Smooth muscle cell of trachea (primary cell): Measurements from ENCODE around the gene RAD21L1. TPM values are rescaled to one million over a fixed set of nuclear protein-coding genes. Genes with fewer than 3 reads are reported as not detected.

Experiments used
- total RNA-seq: library from RNA; depleted of rRNA; stranded (reverse); fragments of >200 nt; gene quantifications from 2 replicates; pipeline ENCODE4 v1.2.1, GENCODE V29; 2014

Gene RAD21L1
- under 0.01 TPM in 1 of 2 replicates, not detected in the other for total RNA-seq

DNA sequence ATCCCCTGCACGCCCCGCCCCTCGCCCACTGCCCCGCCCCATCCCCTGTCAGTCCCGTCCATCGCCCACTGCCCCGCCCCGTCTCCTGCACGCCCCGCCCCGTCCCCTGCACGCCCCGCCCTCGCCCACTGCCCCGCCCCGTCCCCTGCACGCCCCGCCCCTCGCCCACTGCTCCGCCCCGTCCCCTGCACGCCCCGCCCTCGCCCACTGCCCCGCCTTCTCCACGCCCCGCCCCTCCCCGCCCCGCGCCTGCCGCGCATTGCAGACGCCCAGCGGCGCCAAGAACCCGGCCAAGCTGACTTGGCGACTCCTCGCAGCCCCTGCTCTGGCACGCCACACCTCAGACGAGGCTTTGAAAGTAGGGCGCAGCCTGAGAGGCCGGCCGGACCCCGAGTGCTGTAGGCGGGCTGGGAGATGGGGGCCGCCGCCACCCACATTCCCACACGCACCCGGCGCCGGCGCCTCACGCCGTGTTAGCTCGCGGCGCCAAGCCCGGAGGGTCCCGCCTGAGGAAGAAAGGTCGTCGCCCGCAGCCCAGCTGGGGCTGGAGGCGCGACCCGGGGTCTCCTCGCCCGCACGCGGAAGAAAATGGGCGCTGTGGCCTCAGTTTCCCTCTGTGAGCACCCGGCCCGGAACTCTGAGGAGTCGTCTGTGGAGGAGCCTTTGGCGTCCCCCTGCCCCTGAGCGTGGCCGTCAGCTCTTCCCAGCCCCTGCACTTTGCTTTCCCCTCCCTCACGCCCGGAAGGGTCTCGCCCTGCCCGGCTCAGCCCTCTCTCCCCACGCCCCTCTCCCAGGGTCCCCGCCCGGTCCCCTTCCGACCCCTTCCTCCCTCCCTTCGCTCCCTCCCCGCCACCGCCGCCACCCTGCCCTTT, at the start of gene RAD21L1:
TSS of gene RAD21L1 (plus strand) at position 262 of the 872 bp plus-strand sequence. CDS start 2,410 bp downstream, outside the sequence.

GRCh38 chr20:1184638-1185315, 41.1 kb upstream of the RAD21L1 start, which contains the start of gene TMEM74B:
TMEM74B (minus strand) TSS chr20:1184981; CDS start chr20:1183801, 1,180 bp downstream.

GRCh38 chr20:1202762-1203504, 22.9 kb upstream of the RAD21L1 start, which contains the start of gene C20orf202:
C20orf202 (plus strand) TSS chr20:1203454; CDS start chr20:1203586, 132 bp downstream.

GRCh38 chr20:1266167-1266973, 40.5 kb downstream of the RAD21L1 start, which contains the start of gene SNPH:
SNPH (plus strand) TSS chr20:1266294; CDS start chr20:1296240, 29,946 bp downstream.

Other genes starting within 250 kb of the RAD21L1 start
- gene RSPO4, start 223.7 kb upstream of the RAD21L1 start, total RNA-seq, result not detected in 2 replicates
- gene PSMF1, start 107.4 kb upstream of the RAD21L1 start, total RNA-seq, result 35.9 and 40.7 TPM in 2 replicates
- 0.15 TPM in 1 of 2 replicates, not detected in the other for gene TMEM74B, start 41.1 kb upstream of the RAD21L1 start, total RNA-seq
- under 0.01 TPM in 2 replicates for gene C20orf202, start 22.6 kb upstream of the RAD21L1 start, total RNA-seq
- gene SNPH, start 40.2 kb downstream of the RAD21L1 start, total RNA-seq, result 12.8 and 22.7 TPM in 2 replicates
- 1.9 and 2.3 TPM in 2 replicates for gene SDCBP2, start 103.1 kb downstream of the RAD21L1 start, total RNA-seq
- 156 and 174 TPM in 2 replicates for gene FKBP1A, start 167.0 kb downstream of the RAD21L1 start, total RNA-seq
- gene NSFL1C, start 240.8 kb downstream of the RAD21L1 start, total RNA-seq, result 19.8 and 35.3 TPM in 2 replicates